ENCODE results near the gene ANTXR2.

Gene ANTXR2

DNA sequence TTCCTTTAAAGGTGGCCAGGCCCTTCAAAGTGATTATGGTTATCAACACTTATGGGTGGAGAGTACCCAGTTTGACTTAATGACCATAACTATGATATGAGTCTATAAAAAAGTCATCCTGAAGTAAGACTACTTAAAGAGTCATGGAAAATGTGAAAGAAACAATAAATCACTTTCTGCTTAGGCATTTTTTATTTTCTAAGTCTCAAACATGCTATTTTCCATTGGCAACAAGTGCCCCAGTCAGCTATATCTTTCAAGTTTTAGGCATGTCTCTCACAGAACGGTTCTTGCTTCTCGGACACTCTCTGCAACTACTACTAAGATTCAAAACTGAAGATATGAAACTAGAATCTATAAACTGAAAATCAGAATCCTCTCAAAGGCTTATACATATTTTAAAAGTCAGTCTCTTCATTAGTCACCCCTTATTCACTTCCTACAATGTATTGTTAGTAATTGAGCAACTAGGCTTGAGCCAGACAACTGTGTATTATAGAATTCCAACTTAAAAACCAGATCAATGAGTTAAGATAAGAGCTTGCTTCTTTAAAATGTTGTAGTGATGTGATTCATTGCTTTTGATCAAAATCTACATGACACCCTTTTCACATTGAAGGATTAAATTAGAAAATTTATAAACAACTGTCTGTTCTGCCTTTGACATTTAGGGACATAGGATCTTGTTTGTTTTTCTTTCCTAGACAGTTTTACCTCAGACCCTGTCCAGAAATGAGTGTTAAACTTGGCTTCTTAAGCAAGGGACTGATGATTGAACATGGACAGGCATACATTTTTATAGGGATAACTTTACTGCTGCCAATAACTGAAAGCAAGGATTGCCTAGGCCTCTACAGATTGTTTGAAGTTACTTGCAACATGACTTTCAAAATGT is 2.9 kb downstream of the ANTXR2 start:
- no peak for DNase-seq

DNA sequence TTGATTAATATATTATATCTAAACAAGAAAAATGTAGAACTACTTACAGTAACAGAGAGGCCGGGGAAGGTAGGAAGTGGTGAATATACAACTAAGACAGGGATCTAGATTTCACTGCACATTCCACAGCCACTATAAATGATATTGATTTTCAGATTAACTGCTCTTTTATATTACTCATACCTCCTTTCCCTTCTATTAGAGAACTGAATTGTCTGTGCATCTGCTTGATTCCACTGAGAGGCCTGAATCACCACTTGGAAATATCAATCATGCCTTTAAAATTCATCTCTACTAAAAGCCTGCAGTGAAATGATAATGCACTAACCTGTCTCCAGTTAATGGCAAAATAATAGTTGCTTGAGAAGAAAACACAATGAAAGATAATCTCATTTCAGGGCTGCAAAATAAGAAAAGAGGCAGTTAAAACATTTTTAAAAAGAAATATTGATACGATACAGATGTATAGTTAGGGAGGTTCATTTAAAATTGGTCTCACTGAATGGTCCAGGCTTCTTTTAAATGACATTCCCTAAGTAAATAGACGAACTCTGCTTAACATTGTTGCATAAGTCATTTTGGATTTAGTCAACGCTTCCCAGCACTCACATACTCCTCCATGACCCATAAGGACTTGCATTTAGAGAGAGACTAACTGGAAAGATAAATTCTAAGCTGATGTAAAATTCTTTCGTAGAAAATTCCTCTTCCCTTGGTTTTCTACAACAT is 3.8 kb downstream of the ANTXR2 start:
- DNase-seq: no peak

GRCh38 chr4:80065601-80066000 is 7.4 kb downstream of the ANTXR2 start:
- DNase-seq: no peak

DNA sequence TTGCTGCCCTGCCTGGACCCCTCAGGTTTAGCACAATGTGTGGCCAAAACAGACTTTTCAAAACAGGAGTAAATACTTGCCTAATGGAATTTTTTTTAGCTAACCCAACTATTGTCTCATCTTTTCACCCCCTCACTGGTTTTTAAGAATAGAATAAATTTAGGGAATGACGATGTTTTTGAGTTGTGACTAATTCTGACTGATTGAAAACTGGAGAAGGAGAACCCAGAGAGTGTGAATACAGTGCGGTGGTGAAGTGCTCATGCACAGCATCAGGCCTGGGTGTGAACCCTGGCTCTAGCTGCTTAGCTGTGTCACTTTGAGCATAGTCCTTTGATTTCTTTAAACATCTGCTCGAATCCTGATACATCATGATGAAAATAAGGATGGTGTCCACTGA is 10.5 kb downstream of the ANTXR2 start:
- no peak for DNase-seq

GRCh38 chr4:80060804-80061203 is 12.2 kb downstream of the ANTXR2 start:
- DNase-seq: no peak

GRCh38 chr4:80058740-80059139 is 14.3 kb downstream of the ANTXR2 start:
- DNase-seq: no peak

DNA sequence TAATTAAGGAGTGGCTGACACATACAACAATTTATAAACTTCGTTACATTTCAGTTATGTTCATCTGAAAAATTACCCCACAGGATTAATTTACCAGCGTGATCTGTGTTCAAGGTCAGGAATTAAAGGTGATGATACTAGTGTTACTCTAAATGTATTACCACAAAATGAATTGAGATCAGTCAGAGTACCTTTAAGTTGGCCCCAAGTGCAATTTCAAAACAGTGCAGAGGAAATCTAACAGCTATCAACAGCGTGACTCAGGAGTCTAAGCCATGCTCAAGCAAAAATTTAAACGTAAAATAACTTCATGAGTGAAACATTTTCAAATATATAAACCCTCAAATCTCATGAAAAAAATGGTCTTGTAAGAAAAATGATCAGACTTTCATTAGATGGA is 18.7 kb downstream of the ANTXR2 start:
- DNase-seq: no peak

- DNase-seq: no peak
These were observed 19.7 kb downstream of the ANTXR2 start for GRCh38 chr4:80053140-80053910.

GRCh38 chr4:80049813-80050534 is 23.1 kb downstream of the ANTXR2 start:
- DNase-seq: no peak

DNA sequence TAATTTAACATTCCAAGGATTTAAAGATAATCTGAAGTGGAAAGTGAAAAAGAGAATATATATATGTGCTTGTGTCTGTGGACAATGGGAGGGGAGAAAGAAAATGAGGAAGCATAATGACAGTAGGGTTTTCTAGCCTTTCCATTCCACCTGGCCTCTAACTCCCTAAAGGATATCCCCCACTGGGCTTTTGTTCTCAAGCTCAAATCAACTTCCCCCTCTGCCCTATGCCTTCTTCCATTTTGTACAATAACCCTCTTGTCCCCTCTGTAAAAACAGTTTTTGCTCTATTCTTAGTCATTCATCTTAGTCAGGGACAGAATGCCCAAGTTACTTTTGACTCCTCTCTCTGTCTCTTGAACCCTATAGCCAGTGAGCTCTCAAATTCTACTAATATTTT is 23.6 kb downstream of the ANTXR2 start:
- DNase-seq: no peak

- DNase-seq: no peak
These were observed 27.2 kb downstream of the ANTXR2 start for GRCh38 chr4:80045786-80046185.

DNA sequence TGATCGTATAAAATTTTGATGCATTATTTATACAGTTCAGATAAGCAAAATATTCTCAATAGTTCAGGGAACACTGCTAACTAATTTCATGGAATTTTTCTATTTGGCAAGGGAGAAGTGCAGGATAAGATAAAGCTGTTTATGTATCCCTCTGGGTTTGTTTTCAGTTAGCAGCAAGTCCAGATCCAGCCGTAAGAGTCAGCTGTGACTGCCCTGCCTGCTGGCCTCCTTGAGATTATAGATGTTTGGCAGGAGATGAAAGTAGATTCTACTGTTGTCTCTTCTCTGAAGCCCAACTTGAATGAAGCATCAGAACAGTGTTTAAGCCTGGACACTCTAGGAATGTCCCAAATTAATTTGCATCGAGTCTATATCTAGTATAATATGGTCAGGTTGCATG is 29.5 kb downstream of the ANTXR2 start:
- no peak for DNase-seq

GRCh38 chr4:80042821-80043220 is 30.2 kb downstream of the ANTXR2 start:
- no peak for DNase-seq

GRCh38 chr4:80037864-80038263 is 35.2 kb downstream of the ANTXR2 start:
- DNase-seq: no peak

- DNase-seq: no peak
These were observed 35.9 kb downstream of the ANTXR2 start for GRCh38 chr4:80036949-80037685.

DNA sequence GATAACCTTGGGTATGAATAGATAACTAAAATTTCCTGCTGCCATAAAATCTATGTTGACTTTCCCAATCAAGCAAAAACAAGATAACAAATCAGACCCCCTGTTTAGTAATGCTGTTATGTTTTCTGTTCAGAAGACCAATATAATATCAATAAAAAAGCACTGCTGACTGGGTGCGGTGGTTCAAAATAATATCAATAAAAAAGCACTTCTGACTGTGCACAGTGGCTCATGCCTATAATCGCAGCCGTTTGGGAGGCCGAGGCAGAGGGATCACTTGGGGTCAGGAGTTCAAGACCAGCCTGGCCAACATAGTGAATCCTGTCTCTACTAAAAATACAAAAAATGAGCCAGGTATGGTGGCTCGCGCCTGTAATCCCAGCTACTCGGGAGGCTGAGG is 36.7 kb downstream of the ANTXR2 start:
- no peak for DNase-seq

DNA sequence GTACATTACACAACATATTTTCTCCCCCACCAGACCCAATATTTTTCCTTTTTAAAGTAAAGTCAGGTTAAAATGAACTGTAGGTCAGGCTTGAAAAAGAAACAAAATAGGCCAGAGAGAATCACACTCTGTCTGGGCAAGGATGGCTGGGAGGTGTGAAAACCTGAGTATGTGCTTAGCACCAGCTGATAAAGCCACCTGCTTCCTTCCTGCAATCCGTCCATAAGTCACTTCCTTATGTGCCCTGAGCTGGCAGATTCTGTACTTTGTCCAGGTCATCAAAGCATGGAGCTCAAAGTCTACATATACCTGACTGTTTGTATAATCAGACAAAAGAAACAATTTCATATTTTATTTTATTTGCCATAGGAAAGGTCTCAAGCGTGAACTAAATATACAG is 37.7 kb downstream of the ANTXR2 start:
- no peak for DNase-seq

- no peak for DNase-seq
These were observed 39.4 kb downstream of the ANTXR2 start for GRCh38 chr4:80033581-80033980.

DNA sequence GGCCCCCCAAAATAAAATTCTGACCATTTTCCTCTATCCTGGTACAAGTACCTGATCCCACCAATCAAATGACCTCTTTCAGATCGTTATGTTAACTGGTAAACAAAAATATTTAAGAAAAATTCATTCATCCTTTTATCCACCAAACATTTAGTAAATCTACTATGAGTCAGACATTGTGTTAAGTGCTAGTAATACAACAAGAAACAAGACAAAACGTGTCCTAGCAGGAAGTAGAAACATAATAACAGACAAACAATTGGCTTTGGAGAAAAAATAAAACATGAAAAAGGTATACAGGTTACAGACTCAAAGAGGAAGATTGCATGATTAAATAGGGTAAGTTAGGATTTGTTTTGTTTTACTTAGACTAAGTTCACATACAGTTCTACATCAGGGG is 43.7 kb downstream of the ANTXR2 start:
- DNase-seq: no peak

- no peak for DNase-seq
These were observed 45.4 kb downstream of the ANTXR2 start for GRCh38 chr4:80027611-80028010.

- no peak for DNase-seq
These were observed 46.9 kb downstream of the ANTXR2 start for GRCh38 chr4:80026100-80026499.
